Measurements from ENCODE around the gene HIPK1.
A peak's percentile ranks its signal among the peaks of the same experiment; 100 is the strongest.

Gene HIPK1

GRCh38 chr1:113903501-113904292 is 25.4 kb upstream of the HIPK1 start:
- no peaks in the 10 kb centered on the region for H3K27me3 Mint-ChIP-seq
- H3K36me3 Mint-ChIP-seq: peaks cover 18% of the 10 kb centered on the region
- DNase-seq (ENCODE audit: low spot score in 2 of 2): peak; percentile 14 to 34
- peaks cover 28% of the 10 kb centered on the region for H3K4me1 Mint-ChIP-seq
- H3K4me3 Mint-ChIP-seq: peak overlapping the region; percentile 97
- peak; percentile 37 for ATAC-seq (ENCODE audit: low read depth)
- peak overlapping the region; percentile 98 for H3K27ac Mint-ChIP-seq
- H3K9me3 Mint-ChIP-seq: no peaks in the 10 kb centered on the region

- Mint-ChIP-seq H3K36me3 (peaks cover 15% of the 10 kb centered on the region), H3K4me3 (peak overlapping the region; percentile 97), H3K27ac (peak overlapping the region; percentile 98), H3K27me3 (no peaks in the 10 kb centered on the region), H3K4me1 (peaks cover 29% of the 10 kb centered on the region), H3K9me3 (no peaks in the 10 kb centered on the region)
- ATAC-seq (ENCODE audit: low read depth) (peak; percentile 18), DNase-seq (ENCODE audit: low spot score in 2 of 2) (peak in 1 of 2 donors; percentile 15)
Measured at GRCh38 chr1:113904293-113904673, 24.8 kb upstream of the HIPK1 start.

GRCh38 chr1:113904674-113905434 is 24.3 kb upstream of the HIPK1 start, which contains the start of the genes AP4B1 and DCLRE1B:
AP4B1 (minus strand) TSS chr1:113904799; CDS start chr1:113904717, 82 bp downstream.
DCLRE1B (plus strand) TSS chr1:113905326; CDS start chr1:113905587, 261 bp downstream.
- Mint-ChIP-seq H3K4me3 (peak within 1 kb of the TSS; percentile 97), H3K36me3 (peaks cover 12% of the 10 kb centered on the region), H3K9me3 (no peaks in the 10 kb centered on the region)

GRCh38 chr1:113905435-113905861 is 23.7 kb upstream of the HIPK1 start:
- Mint-ChIP-seq H3K9me3 (no peaks in the 10 kb centered on the region), H3K36me3 (peaks cover 13% of the 10 kb centered on the region), H3K4me1 (peaks cover 29% of the 10 kb centered on the region), H3K4me3 (peak overlapping the region; percentile 97), H3K27me3 (no peaks in the 10 kb centered on the region), H3K27ac (peak overlapping the region; percentile 98)
- DNase-seq (ENCODE audit: low spot score in 2 of 2) (no peak), ATAC-seq (ENCODE audit: low read depth) (no peak)

More at GRCh38 chr1:113904674-113905434, 24.3 kb upstream of the HIPK1 start, which contains the start of the genes AP4B1 and DCLRE1B:
- H3K27me3 Mint-ChIP-seq: no peaks in the 10 kb centered on the region
- peak within 1 kb of the TSS; percentile 98 for H3K27ac Mint-ChIP-seq
- DNase-seq (ENCODE audit: low spot score in 2 of 2) (peak; percentile 87 to 96), ATAC-seq (ENCODE audit: low read depth) (peak; percentile 88)
- H3K4me1 Mint-ChIP-seq: peaks cover 29% of the 10 kb centered on the region

- Mint-ChIP-seq H3K4me1 (peaks cover 9% of the 10 kb centered on the region), H3K4me3 (no peak overlapping the region), H3K27ac (no peak overlapping the region), H3K27me3 (no peaks in the 10 kb centered on the region), H3K9me3 (no peaks in the 10 kb centered on the region), H3K36me3 (peaks cover 18% of the 10 kb centered on the region)
- ATAC-seq (ENCODE audit: low read depth): no peak
- no peak for DNase-seq (ENCODE audit: low spot score in 2 of 2)
Measured at GRCh38 chr1:113912594-113913311, 16.4 kb upstream of the HIPK1 start.

- H3K27me3 Mint-ChIP-seq: no peaks in the 10 kb centered on the region
- DNase-seq (ENCODE audit: low spot score in 2 of 2) (no peak), ATAC-seq (ENCODE audit: low read depth) (no peak)
- no peaks in the 10 kb centered on the region for H3K9me3 Mint-ChIP-seq
- peaks cover 15% of the 10 kb centered on the region for H3K36me3 Mint-ChIP-seq
- H3K27ac Mint-ChIP-seq: no peak overlapping the region
- H3K4me3 Mint-ChIP-seq: no peak overlapping the region
- peaks cover 11% of the 10 kb centered on the region for H3K4me1 Mint-ChIP-seq
Measured at GRCh38 chr1:113913312-113913668, 15.8 kb upstream of the HIPK1 start.

GRCh38 chr1:113913887-113914664 is 15.0 kb upstream of the HIPK1 start:
- H3K27ac Mint-ChIP-seq: no peak overlapping the region
- no peaks in the 10 kb centered on the region for H3K9me3 Mint-ChIP-seq
- H3K4me1 Mint-ChIP-seq: peaks cover 8% of the 10 kb centered on the region
- DNase-seq (ENCODE audit: low spot score in 2 of 2): no peak
- H3K27me3 Mint-ChIP-seq: no peaks in the 10 kb centered on the region
- no peak overlapping the region for H3K4me3 Mint-ChIP-seq
- peaks cover 15% of the 10 kb centered on the region for H3K36me3 Mint-ChIP-seq
- ATAC-seq (ENCODE audit: low read depth): no peak

- H3K27ac Mint-ChIP-seq: no peak overlapping the region
- H3K4me1 Mint-ChIP-seq: peaks cover 8% of the 10 kb centered on the region
- H3K27me3 Mint-ChIP-seq: no peaks in the 10 kb centered on the region
- H3K9me3 Mint-ChIP-seq: no peaks in the 10 kb centered on the region
- DNase-seq (ENCODE audit: low spot score in 2 of 2): no peak
- no peak overlapping the region for H3K4me3 Mint-ChIP-seq
- ATAC-seq (ENCODE audit: low read depth): no peak
- H3K36me3 Mint-ChIP-seq: peaks cover 4% of the 10 kb centered on the region
Measured at GRCh38 chr1:113916974-113917373, 12.2 kb upstream of the HIPK1 start.

GRCh38 chr1:113917400-113918082 is 11.6 kb upstream of the HIPK1 start:
- ATAC-seq (ENCODE audit: low read depth) (no peak), DNase-seq (ENCODE audit: low spot score in 2 of 2) (no peak)
- Mint-ChIP-seq H3K36me3 (peaks cover 4% of the 10 kb centered on the region), H3K4me3 (no peak overlapping the region), H3K9me3 (no peaks in the 10 kb centered on the region), H3K27ac (no peak overlapping the region), H3K4me1 (peaks cover 8% of the 10 kb centered on the region), H3K27me3 (no peaks in the 10 kb centered on the region)

GRCh38 chr1:113918243-113918642 is 10.9 kb upstream of the HIPK1 start:
- Mint-ChIP-seq H3K36me3 (peaks cover 4% of the 10 kb centered on the region), H3K27me3 (no peaks in the 10 kb centered on the region), H3K9me3 (no peaks in the 10 kb centered on the region), H3K4me1 (peaks cover 8% of the 10 kb centered on the region), H3K27ac (no peak overlapping the region), H3K4me3 (no peak overlapping the region)
- DNase-seq (ENCODE audit: low spot score in 2 of 2): no peak
- no peak for ATAC-seq (ENCODE audit: low read depth)

GRCh38 chr1:113922957-113923356 is 6.2 kb upstream of the HIPK1 start:
- Mint-ChIP-seq H3K9me3 (no peaks in the 10 kb centered on the region), H3K27me3 (no peaks in the 10 kb centered on the region), H3K4me1 (peaks cover 7% of the 10 kb centered on the region), H3K36me3 (no peaks in the 10 kb centered on the region), H3K4me3 (no peak overlapping the region), H3K27ac (no peak overlapping the region)
- ATAC-seq (ENCODE audit: low read depth): no peak
- no peak for DNase-seq (ENCODE audit: low spot score in 2 of 2)

GRCh38 chr1:113924473-113924872 is 4.7 kb upstream of the HIPK1 start:
- H3K36me3 Mint-ChIP-seq: no peaks in the 10 kb centered on the region
- H3K9me3 Mint-ChIP-seq: no peaks in the 10 kb centered on the region
- DNase-seq (ENCODE audit: low spot score in 2 of 2): no peak
- H3K4me3 Mint-ChIP-seq: no peak overlapping the region
- H3K27ac Mint-ChIP-seq: no peak overlapping the region
- no peaks in the 10 kb centered on the region for H3K27me3 Mint-ChIP-seq
- no peak for ATAC-seq (ENCODE audit: low read depth)
- H3K4me1 Mint-ChIP-seq: peaks cover 11% of the 10 kb centered on the region

Data from memory B cell (primary cell).